IMR-90 (cell line): ENCODE data around the gene PLEKHG4.

Experiments used
- CEBPB ChIP-seq: IDR thresholded peaks from 2 replicates; pipeline ENCODE4 v1.6.1; 2012; ENCODE audit warnings: low read depth, low read length, improper control_type of control experiment
- FOS ChIP-seq: fragments of 150-350 bp; IDR thresholded peaks from 2 replicates; pipeline ENCODE4 v1.6.1; 2016; ENCODE audit warnings: low read depth, low read length
- MAFK ChIP-seq: IDR thresholded peaks from 2 replicates; pipeline ENCODE4 v1.6.1; 2012; ENCODE audit warnings: low read depth, low read length, improper control_type of control experiment
- MXI1 ChIP-seq: IDR thresholded peaks from 2 replicates; pipeline ENCODE4 v1.6.1; 2012; ENCODE audit warnings: low read depth, mild to moderate bottlenecking, low read length, moderate library complexity, borderline replicate concordance
- RAD21 ChIP-seq: IDR thresholded peaks from 2 replicates; pipeline ENCODE4 v1.6.1; 2012; ENCODE audit warnings: low read length, improper control_type of control experiment
- SMC3 ChIP-seq: fragments of 150-350 bp; IDR thresholded peaks from 2 replicates; pipeline ENCODE4 v1.6.1; 2016; ENCODE audit warnings: low read depth, mild to moderate bottlenecking, antibody characterized with exemption, low read length, moderate library complexity
- TF ChIP-seq, protein P1 (sequence below): conservative IDR thresholded peaks from 2 replicates; pipeline ENCODE4 v1.5.1; 2012; ENCODE audit warnings: mild to moderate bottlenecking, low read depth, low read length, improper control_type of control experiment

DNA sequence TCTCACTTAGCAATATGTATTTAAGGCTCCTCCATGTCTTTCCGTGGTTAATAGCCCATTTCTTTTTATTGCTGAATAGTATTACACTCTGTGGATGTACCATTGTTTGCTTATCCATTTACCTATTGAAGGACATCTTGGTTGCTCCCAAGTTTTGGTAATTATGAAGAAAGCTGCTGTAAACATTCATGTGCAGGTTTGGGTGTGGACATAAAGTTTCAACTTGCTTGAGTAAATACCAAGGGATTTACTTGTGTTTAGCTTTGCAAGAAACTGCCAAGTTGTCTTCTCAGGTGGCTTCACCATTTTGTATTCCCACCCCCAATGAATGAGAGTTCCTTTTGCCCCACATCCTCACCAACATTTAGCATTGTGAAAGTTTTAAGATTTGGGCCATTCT, 56.8 kb downstream of the PLEKHG4 start:
- TF ChIP-seq, protein P1, sequence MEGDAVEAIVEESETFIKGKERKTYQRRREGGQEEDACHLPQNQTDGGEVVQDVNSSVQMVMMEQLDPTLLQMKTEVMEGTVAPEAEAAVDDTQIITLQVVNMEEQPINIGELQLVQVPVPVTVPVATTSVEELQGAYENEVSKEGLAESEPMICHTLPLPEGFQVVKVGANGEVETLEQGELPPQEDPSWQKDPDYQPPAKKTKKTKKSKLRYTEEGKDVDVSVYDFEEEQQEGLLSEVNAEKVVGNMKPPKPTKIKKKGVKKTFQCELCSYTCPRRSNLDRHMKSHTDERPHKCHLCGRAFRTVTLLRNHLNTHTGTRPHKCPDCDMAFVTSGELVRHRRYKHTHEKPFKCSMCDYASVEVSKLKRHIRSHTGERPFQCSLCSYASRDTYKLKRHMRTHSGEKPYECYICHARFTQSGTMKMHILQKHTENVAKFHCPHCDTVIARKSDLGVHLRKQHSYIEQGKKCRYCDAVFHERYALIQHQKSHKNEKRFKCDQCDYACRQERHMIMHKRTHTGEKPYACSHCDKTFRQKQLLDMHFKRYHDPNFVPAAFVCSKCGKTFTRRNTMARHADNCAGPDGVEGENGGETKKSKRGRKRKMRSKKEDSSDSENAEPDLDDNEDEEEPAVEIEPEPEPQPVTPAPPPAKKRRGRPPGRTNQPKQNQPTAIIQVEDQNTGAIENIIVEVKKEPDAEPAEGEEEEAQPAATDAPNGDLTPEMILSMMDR = no peak
- TF ChIP-seq MXI1 (no peak), RAD21 (no peak), CEBPB (no peak), FOS (no peak), SMC3 (no peak), MAFK (no peak)
